ENCODE data around the gene EPN3. TPM values are rescaled to one million over a fixed set of nuclear protein-coding genes. Genes with fewer than 3 reads are reported as not detected.

The EPN3 gene
- total RNA-seq, 2 experiments from 2014 or later = not detected

- Mint-ChIP-seq H3K9me3 (no peaks in the 10 kb centered on the region), H3K4me3 (no peak overlapping the region), H3K27me3 (ENCODE audit: low read depth) (no peaks in the 10 kb centered on the region), H3K27ac (no peak overlapping the region), H3K4me1 (ENCODE audit: low read depth) (peaks cover 8% of the 10 kb centered on the region), H3K36me3 (ENCODE audit: low read depth) (no peaks in the 10 kb centered on the region)
- intact Hi-C loops (cut with micrococcal nuclease) = no loop called here
- no peak for DNase-seq
- CTCF ChIA-PET = interaction anchor here (1.1 kb wide), 1 partner anchor 12 kb away, joined by 3 read pairs; no protein-coding TSS in a partner anchor
Observed at GRCh38 chr17:50499270-50499669, 33.3 kb upstream of the EPN3 start.

- H3K27ac Mint-ChIP-seq = no peak overlapping the region
- no peaks in the 10 kb centered on the region for H3K9me3 Mint-ChIP-seq
- CTCF ChIA-PET = interaction anchor here (1.0 kb wide), 1 partner anchor 63 kb away, joined by 3 read pairs; no protein-coding TSS in a partner anchor
- no peak overlapping the region for H3K4me3 Mint-ChIP-seq
- intact Hi-C loops (cut with micrococcal nuclease) = no loop called here
- H3K4me1 Mint-ChIP-seq (ENCODE audit: low read depth) = peaks cover 12% of the 10 kb centered on the region
- H3K36me3 Mint-ChIP-seq (ENCODE audit: low read depth) = no peaks in the 10 kb centered on the region
- DNase-seq = no peak
- H3K27me3 Mint-ChIP-seq (ENCODE audit: low read depth) = no peaks in the 10 kb centered on the region
Observed at GRCh38 chr17:50499721-50500120, 32.8 kb upstream of the EPN3 start.

- CTCF ChIA-PET = interaction anchor here (0.6 to 2.8 kb wide), 14 partner anchors 8 to 334 kb away, joined by 3 to 14 read pairs (median 4); partner anchors contain the start of genes RSAD1 and WFIKKN2
- Mint-ChIP-seq H3K27ac (no peak overlapping the region), H3K36me3 (ENCODE audit: low read depth) (no peaks in the 10 kb centered on the region), H3K9me3 (no peaks in the 10 kb centered on the region), H3K4me1 (ENCODE audit: low read depth) (peaks cover 14% of the 10 kb centered on the region), H3K27me3 (ENCODE audit: low read depth) (no peaks in the 10 kb centered on the region), H3K4me3 (no peak overlapping the region)
- intact Hi-C loops (cut with micrococcal nuclease) = loop anchor here (1.0 kb wide), 1 partner anchor 19 kb away; no protein-coding TSS in a partner anchor
- DNase-seq = peak; percentile 68
Observed at GRCh38 chr17:50501054-50501453, 31.5 kb upstream of the EPN3 start.

GRCh38 chr17:50502301-50502990 is 30.1 kb upstream of the EPN3 start:
- CTCF ChIA-PET = interaction anchor here (0.8 to 2.8 kb wide), 8 partner anchors 9 to 302 kb away, joined by 3 to 14 read pairs (median 6); partner anchors contain the start of gene RSAD1
- no peaks in the 10 kb centered on the region for H3K36me3 Mint-ChIP-seq (ENCODE audit: low read depth)
- no peak overlapping the region for H3K4me3 Mint-ChIP-seq
- no peaks in the 10 kb centered on the region for H3K27me3 Mint-ChIP-seq (ENCODE audit: low read depth)
- intact Hi-C loops (cut with micrococcal nuclease) = no loop called here
- peaks cover 14% of the 10 kb centered on the region for H3K4me1 Mint-ChIP-seq (ENCODE audit: low read depth)
- H3K9me3 Mint-ChIP-seq = no peaks in the 10 kb centered on the region
- DNase-seq = no peak
- H3K27ac Mint-ChIP-seq = no peak overlapping the region

- H3K27me3 Mint-ChIP-seq (ENCODE audit: low read depth) = no peaks in the 10 kb centered on the region
- DNase-seq = no peak
- intact Hi-C loops (cut with micrococcal nuclease) = no loop called here
- H3K4me1 Mint-ChIP-seq (ENCODE audit: low read depth) = peaks cover 34% of the 10 kb centered on the region
- CTCF ChIA-PET = interaction anchor here (1.3 to 1.6 kb wide), 2 partner anchors 26 to 79 kb away, joined by 3 to 8 read pairs; partner anchors contain the start of gene ACSF2
- H3K4me3 Mint-ChIP-seq = no peak overlapping the region
- H3K9me3 Mint-ChIP-seq = no peaks in the 10 kb centered on the region
- H3K27ac Mint-ChIP-seq = no peak overlapping the region
- no peaks in the 10 kb centered on the region for H3K36me3 Mint-ChIP-seq (ENCODE audit: low read depth)
Observed at GRCh38 chr17:50505591-50506130, 26.9 kb upstream of the EPN3 start.

- CTCF ChIA-PET = interaction anchor here (0.6 to 1.6 kb wide), 4 partner anchors 23 to 188 kb away, joined by 3 to 8 read pairs (median 3); partner anchors contain the start of gene ACSF2
- H3K36me3 Mint-ChIP-seq (ENCODE audit: low read depth) = no peaks in the 10 kb centered on the region
- no peak overlapping the region for H3K4me3 Mint-ChIP-seq
- DNase-seq = no peak
- H3K4me1 Mint-ChIP-seq (ENCODE audit: low read depth) = peaks cover 40% of the 10 kb centered on the region
- no peaks in the 10 kb centered on the region for H3K27me3 Mint-ChIP-seq (ENCODE audit: low read depth)
- intact Hi-C loops (cut with micrococcal nuclease) = no loop called here
- no peak overlapping the region for H3K27ac Mint-ChIP-seq
- no peaks in the 10 kb centered on the region for H3K9me3 Mint-ChIP-seq
Observed at GRCh38 chr17:50506298-50506697, 26.2 kb upstream of the EPN3 start.

- CTCF ChIA-PET = interaction anchor here (0.7 to 1.5 kb wide), 3 partner anchors 29 to 187 kb away, joined by 3 to 5 read pairs (median 5); no protein-coding TSS in a partner anchor
- no peaks in the 10 kb centered on the region for H3K36me3 Mint-ChIP-seq (ENCODE audit: low read depth)
- peaks cover 51% of the 10 kb centered on the region for H3K4me1 Mint-ChIP-seq (ENCODE audit: low read depth)
- no peaks in the 10 kb centered on the region for H3K27me3 Mint-ChIP-seq (ENCODE audit: low read depth)
- DNase-seq = peak; percentile 88
- H3K9me3 Mint-ChIP-seq = no peaks in the 10 kb centered on the region
- H3K4me3 Mint-ChIP-seq = peak within 1 kb of the TSS; percentile 82
- H3K27ac Mint-ChIP-seq = peak within 1 kb of the TSS; percentile 79
- intact Hi-C loops (cut with micrococcal nuclease) = no loop called here
Observed at GRCh38 chr17:50507871-50508572, 24.5 kb upstream of the EPN3 start, which contains the start of gene MYCBPAP. Gene MYCBPAP, plus strand, starts transcription at chr17:50508439. Its CDS starts 236 bp downstream, at chr17:50508675.

GRCh38 chr17:50508573-50509460 is 23.7 kb upstream of the EPN3 start:
- no peaks in the 10 kb centered on the region for H3K36me3 Mint-ChIP-seq (ENCODE audit: low read depth)
- H3K9me3 Mint-ChIP-seq = no peaks in the 10 kb centered on the region
- peak overlapping the region; percentile 82 for H3K4me3 Mint-ChIP-seq
- H3K27me3 Mint-ChIP-seq (ENCODE audit: low read depth) = no peaks in the 10 kb centered on the region
- CTCF ChIA-PET = interaction anchor here (1.0 kb wide), 1 partner anchor 27 kb away, joined by 6 read pairs; no protein-coding TSS in a partner anchor
- DNase-seq = no peak
- peaks cover 47% of the 10 kb centered on the region for H3K4me1 Mint-ChIP-seq (ENCODE audit: low read depth)
- intact Hi-C loops (cut with micrococcal nuclease) = no loop called here
- peak overlapping the region; percentile 74 for H3K27ac Mint-ChIP-seq

- Mint-ChIP-seq H3K9me3 (no peaks in the 10 kb centered on the region), H3K4me1 (ENCODE audit: low read depth) (peaks cover 38% of the 10 kb centered on the region), H3K27me3 (ENCODE audit: low read depth) (no peaks in the 10 kb centered on the region), H3K27ac (peak overlapping the region; percentile 68), H3K36me3 (ENCODE audit: low read depth) (no peaks in the 10 kb centered on the region), H3K4me3 (no peak overlapping the region)
- CTCF ChIA-PET = interaction anchor here (0.7 to 2.5 kb wide), 8 partner anchors 10 to 116 kb away, joined by 3 to 14 read pairs (median 3); no protein-coding TSS in a partner anchor
- peak; percentile 80 for DNase-seq
- intact Hi-C loops (cut with micrococcal nuclease) = loop anchor here (1.0 to 2.0 kb wide), 7 partner anchors 24 to 610 kb away; partner anchors contain the start of genes RSAD1, SPAG9 and XYLT2
Observed at GRCh38 chr17:50511058-50511457, 21.5 kb upstream of the EPN3 start.

GRCh38 chr17:50513495-50513894 is 19.0 kb upstream of the EPN3 start:
- Mint-ChIP-seq H3K9me3 (no peaks in the 10 kb centered on the region), H3K27ac (no peak overlapping the region), H3K36me3 (ENCODE audit: low read depth) (no peaks in the 10 kb centered on the region), H3K4me1 (ENCODE audit: low read depth) (peaks cover 46% of the 10 kb centered on the region), H3K27me3 (ENCODE audit: low read depth) (no peaks in the 10 kb centered on the region), H3K4me3 (no peak overlapping the region)
- DNase-seq = no peak
- intact Hi-C loops (cut with micrococcal nuclease) = no loop called here
- CTCF ChIA-PET = no interaction called here

GRCh38 chr17:50514388-50514787 is 18.1 kb upstream of the EPN3 start:
- Mint-ChIP-seq H3K27ac (no peak overlapping the region), H3K4me3 (no peak overlapping the region), H3K4me1 (ENCODE audit: low read depth) (peaks cover 38% of the 10 kb centered on the region), H3K9me3 (no peaks in the 10 kb centered on the region), H3K36me3 (ENCODE audit: low read depth) (no peaks in the 10 kb centered on the region), H3K27me3 (ENCODE audit: low read depth) (no peaks in the 10 kb centered on the region)
- intact Hi-C loops (cut with micrococcal nuclease) = no loop called here
- DNase-seq = no peak
- CTCF ChIA-PET = no interaction called here

Data from activated naive CD4-positive, alpha-beta T cell treated with anti-CD3 and anti-CD28 coated beads for 36 hours (primary cell).